Vagina (tissue), 2 donors: Measurements from ENCODE around the gene ARHGAP4.

Experiments used
- CTCF ChIP-seq, 3 experiments: fragments of 450-650 bp in 2 of 3; fragments of 200-600 bp in 1 of 3; sonication (generic) in 1 of 3; IDR thresholded peaks; one replicate each; pipeline ENCODE4 v1.5.1; 2017 to 2019; ENCODE audit warnings: antibody characterized with exemption in 3 of 3, mild to moderate bottlenecking in 2 of 3, moderate library complexity in 2 of 3
- POLR2A ChIP-seq, 2 donors: fragments of 450-650 bp; IDR thresholded peaks; one replicate each; pipeline ENCODE4 v1.6.1; 2017; ENCODE audit warnings: antibody characterized with exemption in 2 of 2, mild to moderate bottlenecking in 2 of 2, moderate library complexity in 2 of 2
- POLR2AphosphoS5 ChIP-seq, 2 donors: sonication (generic); formaldehyde crosslinking; IDR thresholded peaks; one replicate each; pipeline ENCODE4 v1.9.0; 2017; ENCODE audit warnings: antibody characterized with exemption in 2 of 2, mild to moderate bottlenecking in 2 of 2, low read depth in 1 of 2; ENCODE audit not compliant: insufficient read depth in 1 of 2

- TF ChIP-seq POLR2A (IDR thresholded peaks at IDR 0.05) (no peak), CTCF (IDR thresholded peaks at IDR 0.05) (no peak), POLR2AphosphoS5 (IDR thresholded peaks at IDR 0.05; ENCODE audit: insufficient read depth in 1 of 2, low read depth in 1 of 2) (no peak)
These were observed 15.6 kb downstream of the ARHGAP4 start for GRCh38 chrX:153910446-153910845.
